NCI-H2227 treated with DMSO at 0.1 percent for 48 hours (cell line): ENCODE data around the gene RWDD4.

ENCODE experiments used
- DNase-seq: peaks from one replicate; lab custom pipeline; 2025; lab: John Stamatoyannopoulos, UW

The RWDD4 gene

GRCh38 chr4:183659029-183659871 is at the start of gene RWDD4, which contains the start of gene TRAPPC11:
TSS of gene RWDD4 (minus strand) at chr4:183659185. CDS start at chr4:183658952, 233 bp downstream.
TSS of gene TRAPPC11 (plus strand) at chr4:183659293. CDS start at chr4:183663868, 4,575 bp downstream.
- peak; percentile 91 for DNase-seq

DNA sequence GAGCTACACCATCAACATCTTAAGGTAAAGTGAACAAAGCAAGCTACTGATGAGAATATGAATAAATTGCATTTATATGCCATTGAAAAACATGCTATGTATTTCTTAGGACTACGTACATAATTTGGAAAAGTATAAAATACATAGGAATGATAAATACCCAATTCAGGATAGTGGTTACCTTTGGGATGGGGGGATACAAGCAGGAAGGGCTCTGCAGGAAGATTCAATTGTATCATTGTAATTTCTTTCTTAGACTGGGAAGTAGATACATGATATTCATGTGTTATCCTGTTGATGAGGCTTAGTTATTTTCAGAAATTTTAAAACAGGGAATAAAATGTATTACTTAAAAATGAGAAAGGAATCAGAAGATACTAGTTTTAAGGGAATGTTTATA is 43.5 kb upstream of the RWDD4 start:
- DNase-seq, result no peak

GRCh38 chr4:183700407-183700806 is 41.4 kb upstream of the RWDD4 start:
- no peak for DNase-seq

GRCh38 chr4:183698909-183699308 is 39.9 kb upstream of the RWDD4 start:
- DNase-seq, result no peak

DNA sequence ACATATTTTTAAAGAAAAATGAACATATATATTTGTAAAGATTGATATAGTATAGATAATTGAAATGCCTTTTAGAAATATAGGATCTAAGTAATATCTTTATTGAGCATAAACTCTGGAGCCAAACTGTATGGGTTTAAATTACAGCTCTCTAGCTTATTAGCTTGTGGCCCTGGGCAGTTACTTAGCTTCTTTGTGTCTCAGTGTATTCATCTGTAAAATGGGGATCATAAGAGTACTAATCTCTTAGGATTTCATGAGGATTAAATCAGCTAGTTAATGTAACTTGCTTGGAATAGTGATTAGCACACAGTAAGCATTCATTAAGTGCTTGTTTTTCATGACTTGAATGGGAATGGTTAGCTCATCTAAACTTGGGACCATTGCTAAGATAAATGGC is 32.9 kb upstream of the RWDD4 start:
- no peak for DNase-seq

- no peak for DNase-seq
Measured at GRCh38 chr4:183691006-183691405, 32.0 kb upstream of the RWDD4 start.

- DNase-seq, result no peak
Measured at GRCh38 chr4:183688216-183688615, 29.2 kb upstream of the RWDD4 start.

DNA sequence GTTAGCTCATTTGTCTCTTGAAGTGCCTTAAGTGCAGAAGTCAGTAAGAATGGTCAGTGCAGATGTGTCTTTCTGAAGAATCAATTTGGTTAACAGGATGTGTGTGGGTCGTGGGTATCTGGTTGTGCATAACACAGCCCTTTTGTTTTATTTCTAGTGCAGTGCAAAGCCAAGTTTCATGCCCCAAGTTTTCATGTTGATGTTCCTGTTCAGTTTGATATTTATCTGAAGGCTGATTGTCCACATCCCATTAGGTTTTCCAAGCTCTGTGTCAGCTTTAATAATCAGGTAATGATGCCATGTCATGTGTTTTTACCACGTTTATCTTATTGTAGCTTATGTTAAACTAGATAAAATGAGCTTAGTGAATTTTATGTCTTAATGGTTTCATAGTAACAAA is 27.5 kb upstream of the RWDD4 start:
- DNase-seq, result no peak

- DNase-seq, result no peak
Measured at GRCh38 chr4:183681119-183681518, 22.1 kb upstream of the RWDD4 start.

GRCh38 chr4:183675625-183676024 is 16.6 kb upstream of the RWDD4 start:
- no peak for DNase-seq

DNA sequence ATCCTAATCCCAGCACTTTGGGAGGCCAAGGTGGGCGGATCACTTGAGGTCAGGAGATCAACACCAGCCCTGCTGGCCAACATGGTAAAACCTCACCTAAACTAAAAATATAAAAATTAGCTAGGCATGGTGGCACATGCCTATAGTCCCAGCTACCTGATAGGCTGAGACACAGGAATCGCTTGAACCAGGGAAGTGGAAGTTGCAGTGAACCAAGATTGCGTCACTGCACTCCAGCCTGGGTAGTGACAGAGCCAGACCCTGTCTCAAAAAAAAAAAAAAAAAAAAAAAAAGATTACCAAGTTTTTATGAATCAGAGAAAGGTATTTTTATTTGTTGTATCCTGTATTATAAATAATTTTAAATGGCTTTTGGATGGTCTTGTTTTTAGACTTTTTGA is 15.2 kb upstream of the RWDD4 start:
- DNase-seq, result no peak

DNA sequence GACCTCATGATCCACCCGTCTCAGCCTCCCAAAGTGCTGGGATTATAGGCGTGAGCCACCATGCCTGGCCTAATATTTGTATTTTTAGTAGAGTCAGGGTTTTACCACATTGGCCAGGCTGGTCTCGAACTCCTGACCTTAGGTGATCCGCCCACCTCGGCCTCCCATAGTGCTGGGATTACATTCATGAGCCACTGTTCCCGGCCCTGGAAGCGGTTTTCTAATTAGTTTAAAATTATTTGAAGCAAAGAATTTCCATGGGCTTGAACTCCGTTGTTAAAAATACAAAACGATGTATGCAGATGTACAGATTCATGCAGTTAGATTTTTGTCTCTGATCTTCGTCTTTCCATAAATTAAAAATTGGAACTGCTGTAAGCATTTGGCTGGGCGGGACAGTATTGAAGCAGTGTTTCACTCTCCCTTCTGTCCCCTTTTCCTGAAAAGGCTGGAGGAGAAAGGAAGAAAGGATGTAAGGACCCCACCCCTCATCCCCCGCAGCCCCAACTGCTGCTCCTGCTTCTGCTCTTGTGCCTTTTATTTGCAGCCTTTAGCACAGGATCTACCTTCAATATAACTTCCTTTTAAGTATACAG is 12.1 kb upstream of the RWDD4 start:
- no peak for DNase-seq

DNA sequence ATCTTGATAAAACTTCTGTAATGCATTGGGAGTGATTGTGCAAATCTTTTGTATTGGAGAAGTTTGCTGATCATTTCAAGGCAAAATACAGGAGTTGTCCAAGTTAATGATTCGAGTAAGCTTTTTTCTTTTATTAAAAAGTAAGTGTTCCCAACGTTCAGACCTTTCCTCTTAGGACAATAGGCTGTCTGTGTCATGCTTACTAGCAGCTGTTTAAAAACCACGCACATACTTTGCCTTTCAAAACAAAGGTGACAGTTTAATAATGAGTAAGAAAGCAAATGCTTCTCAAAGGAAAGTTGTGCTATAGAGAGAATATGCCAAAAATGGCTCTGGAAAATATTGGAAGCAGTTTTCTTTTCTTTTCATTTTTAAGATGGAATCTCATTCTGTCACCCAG is 11.3 kb upstream of the RWDD4 start:
- DNase-seq, result no peak

GRCh38 chr4:183666088-183666487 is 7.1 kb upstream of the RWDD4 start:
- DNase-seq, result no peak

DNA sequence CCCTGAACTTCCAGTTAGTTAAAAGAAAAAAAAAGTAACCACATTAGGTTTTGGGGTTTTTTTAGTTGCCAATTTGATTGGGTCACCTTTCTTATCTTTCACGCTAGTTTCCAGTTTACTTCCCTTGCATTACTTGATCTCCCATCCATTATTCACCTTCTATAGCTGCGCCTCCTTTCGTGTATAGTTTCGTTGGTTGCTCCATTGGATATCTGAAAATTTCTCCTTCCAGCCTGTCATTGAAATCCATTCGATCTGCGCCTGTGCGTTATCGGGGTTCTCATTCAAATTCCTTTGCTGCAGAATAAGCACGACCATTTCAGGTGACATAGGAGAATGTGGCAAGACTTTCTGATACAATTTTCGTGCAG is 872 bp upstream of the RWDD4 start:
- no peak for DNase-seq

DNA sequence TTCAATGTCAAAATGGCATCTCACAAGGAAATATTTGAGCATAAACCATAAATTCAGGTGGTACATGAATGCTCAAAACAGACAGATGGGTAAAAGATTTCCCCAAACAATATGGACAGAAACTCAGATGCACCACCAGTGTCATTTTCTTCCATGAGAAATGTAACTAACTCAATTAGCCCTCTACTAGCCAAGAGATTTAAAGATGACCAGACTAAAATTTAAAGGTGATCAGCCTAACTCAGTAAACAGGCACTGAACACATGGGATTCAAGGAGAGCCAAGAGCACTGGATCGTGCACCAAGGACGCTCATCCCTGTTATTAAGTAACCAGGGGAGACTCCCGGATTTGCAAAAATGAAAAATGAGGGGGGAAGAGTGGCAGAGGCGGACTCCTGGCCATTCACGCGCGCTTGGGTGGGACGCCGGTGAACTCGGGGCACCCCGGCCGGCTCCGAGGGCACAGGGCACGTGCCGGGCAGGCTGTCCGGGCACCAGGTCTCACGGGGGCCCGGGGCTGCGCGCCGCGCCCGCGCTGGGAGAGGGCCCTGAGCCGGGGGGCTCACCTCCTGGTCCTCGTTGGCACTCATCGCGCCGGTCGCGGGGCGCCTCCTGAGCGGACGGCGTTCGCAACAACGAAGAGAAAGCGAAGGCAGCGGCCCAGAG is 490 bp downstream of the RWDD4 start:
- DNase-seq, result peak; percentile 14

DNA sequence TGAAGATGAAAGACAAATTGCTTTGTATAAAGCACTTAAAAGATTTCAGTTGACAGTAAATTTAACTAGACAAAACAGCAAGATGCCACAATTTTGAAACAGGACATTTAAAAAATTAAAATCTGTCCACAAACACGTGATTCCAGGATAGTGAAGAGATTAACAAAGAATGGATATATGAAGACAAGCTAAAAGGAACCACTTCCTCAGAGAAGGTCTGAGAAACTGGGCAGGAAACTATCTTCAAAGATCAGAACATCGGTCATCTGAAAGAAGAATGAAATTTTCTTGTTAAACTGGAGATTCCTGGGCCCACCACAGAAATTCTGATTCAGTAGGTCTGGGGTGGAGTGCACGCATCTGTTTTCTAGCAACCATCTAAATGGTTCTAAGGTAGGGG is 1.4 kb downstream of the RWDD4 start:
- no peak for DNase-seq

GRCh38 chr4:183645326-183645725 is 13.7 kb downstream of the RWDD4 start:
- DNase-seq, result no peak

GRCh38 chr4:183639291-183639690 is 19.7 kb downstream of the RWDD4 start:
- DNase-seq, result no peak

GRCh38 chr4:183638436-183638835 is 20.5 kb downstream of the RWDD4 start:
- no peak for DNase-seq

GRCh38 chr4:183637461-183637860 is 21.5 kb downstream of the RWDD4 start:
- no peak for DNase-seq

GRCh38 chr4:183636923-183637322 is 22.1 kb downstream of the RWDD4 start:
- DNase-seq, result no peak

- peak; percentile 3 for DNase-seq
Measured at GRCh38 chr4:183636503-183636902, 22.5 kb downstream of the RWDD4 start.
